DND-41 (cell line): ENCODE measurements around the gene CREBBP.

Experiments used
- CTCF ChIP-seq: IDR thresholded peaks from 2 replicates; pipeline ENCODE4 v1.5.1; 2012; ENCODE audit warnings: borderline replicate concordance, low read length, moderate library complexity, mild to moderate bottlenecking; ENCODE audit not compliant: poor library complexity, severe bottlenecking; ENCODE audit errors: extremely low read depth
- EZH2 ChIP-seq: IDR thresholded peaks from 3 replicates; pipeline ENCODE4 v1.6.1; 2012; ENCODE audit warnings: borderline replicate concordance, low read depth, mild to moderate bottlenecking, moderate library complexity, low read length, inconsistent platforms; ENCODE audit not compliant: severe bottlenecking

GRCh38 chr16:3880623-3881498 is at the start of gene CREBBP:
- TF ChIP-seq CTCF (no peak), EZH2 (no peak)
